NCI-H524 (cell line): ENCODE data around the gene ACP5.

Experiments used
- DNase-seq, 2 experiments: peaks; one replicate each; lab custom pipeline; 2025; lab: John Stamatoyannopoulos, UW

Gene ACP5

DNA sequence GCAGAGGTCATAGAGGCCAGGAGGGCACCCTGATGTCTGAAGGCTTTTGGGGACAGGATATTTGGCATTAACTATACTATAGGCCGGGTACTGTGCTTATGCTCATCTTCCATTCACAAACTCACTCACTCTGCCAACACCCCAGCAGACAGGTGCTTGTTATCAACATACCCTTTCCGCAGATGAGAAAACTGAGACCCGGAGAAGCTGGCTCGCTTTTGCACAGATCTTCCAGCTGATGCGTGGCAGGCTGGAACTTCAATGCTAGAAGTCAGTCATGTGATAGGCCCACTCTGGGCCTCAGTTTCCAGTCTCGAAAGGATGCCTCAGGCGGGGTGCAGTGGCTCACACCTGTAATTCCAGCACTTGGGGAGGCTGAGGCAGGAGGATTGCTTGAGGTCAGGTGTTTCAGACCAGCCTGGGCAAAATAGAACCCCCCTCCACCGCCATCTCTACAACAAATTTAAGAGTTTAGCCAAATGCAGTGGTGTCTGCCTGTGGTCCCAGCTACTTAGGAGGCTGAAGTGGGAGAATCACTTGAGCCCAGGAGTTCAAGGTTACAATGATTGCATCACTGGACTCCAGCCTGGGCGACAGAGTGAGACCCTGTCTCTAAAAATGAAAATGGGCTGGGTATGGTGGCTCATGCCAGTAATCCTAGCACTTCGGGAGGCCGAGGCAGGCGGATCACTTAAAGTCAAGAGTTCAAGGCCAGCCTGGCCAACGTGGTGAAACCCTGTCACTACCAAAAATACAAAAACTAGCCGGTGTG is 29.3 kb downstream of the ACP5 start:
- no peak for DNase-seq

DNA sequence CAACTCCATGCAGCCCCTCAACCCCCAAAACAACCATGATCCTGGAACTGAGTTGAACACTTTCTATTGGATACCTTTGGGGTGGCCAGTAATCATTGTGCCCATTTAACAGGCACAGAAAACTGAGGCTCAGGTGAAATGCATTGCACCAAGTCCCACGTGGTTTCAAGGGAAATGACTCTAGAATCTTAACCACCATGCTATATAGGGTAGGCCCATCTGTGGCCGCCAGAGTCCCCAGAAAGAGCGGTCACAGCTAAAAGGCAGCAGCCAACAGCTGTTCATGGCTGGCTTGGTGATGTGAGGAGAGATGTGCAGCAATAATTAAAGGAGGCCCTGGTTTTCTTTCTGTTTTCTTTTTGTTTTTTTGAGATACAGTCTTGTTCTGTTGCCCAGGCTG is 36.2 kb downstream of the ACP5 start:
- DNase-seq: peak in 1 of 2 experiments; percentile 25

- no peak for DNase-seq
These were observed 36.8 kb downstream of the ACP5 start for GRCh38 chr19:11540645-11541044.

- DNase-seq: no peak
These were observed 37.7 kb downstream of the ACP5 start for GRCh38 chr19:11539495-11540365.

GRCh38 chr19:11538232-11539036 is 39.0 kb downstream of the ACP5 start, which contains the start of gene CNN1:
CNN1 (plus strand) TSS chr19:11538851; CDS start chr19:11538928, 77 bp downstream.
- DNase-seq: no peak

DNA sequence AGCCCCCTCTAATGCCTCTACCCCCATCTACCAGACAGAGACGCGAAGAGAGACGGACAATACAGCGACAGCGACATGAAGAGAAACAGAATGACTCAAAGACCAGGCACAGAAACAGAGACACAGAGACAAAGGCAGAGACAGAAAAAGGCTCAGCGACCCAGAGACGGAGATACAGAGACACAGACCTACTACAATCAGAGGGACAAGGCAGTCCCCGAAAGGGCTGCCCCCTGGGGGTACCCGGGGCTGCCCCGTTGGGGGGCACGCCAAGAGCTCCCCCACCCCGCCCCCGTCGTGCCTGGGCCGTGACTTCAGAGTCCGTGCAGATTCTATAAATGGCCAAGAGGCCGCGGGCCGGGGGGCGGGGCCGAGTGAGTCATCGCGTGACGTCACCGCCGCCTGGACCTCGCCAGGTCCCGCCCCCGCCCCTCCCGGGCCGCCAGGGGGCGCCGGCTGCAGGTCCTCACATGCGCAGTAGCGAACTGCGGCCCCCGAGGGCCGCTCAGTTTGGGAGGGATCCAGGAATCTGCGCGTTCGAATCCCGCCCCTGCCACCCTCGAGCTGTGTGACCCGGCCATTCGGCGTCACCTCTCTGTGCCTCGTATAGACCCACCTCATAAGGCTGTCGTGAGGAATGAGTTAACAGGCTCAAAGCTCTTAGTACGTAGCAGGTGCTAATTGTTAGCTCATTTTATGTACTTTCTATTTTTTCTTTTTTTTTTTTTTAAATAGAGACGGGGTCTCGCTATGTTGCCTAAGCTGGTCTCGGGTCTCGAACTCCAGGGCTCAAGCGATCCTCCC is 41.5 kb downstream of the ACP5 start:
- DNase-seq: peak; percentile 58 to 76

DNA sequence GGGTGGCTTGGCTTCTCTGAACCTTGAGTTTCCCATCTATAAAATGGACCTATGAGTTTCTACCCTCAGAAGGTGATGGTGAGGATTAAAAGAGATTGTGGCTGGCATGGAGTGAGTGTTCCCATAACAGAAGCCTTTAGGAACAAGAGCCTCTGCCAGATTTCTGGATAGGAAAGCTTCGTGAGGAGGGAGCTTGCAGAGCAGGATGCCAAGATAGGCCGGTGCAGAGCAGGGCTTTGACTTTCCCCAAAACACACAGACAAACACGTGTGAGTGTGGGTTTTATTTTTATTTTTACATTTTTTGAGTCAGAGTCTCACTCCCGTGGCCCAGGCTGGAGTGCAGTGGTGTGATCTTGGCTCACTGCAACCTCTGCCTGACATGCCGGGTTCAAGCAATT is 42.5 kb downstream of the ACP5 start:
- DNase-seq: no peak

- no peak for DNase-seq
These were observed 42.9 kb downstream of the ACP5 start for GRCh38 chr19:11534538-11534937.

DNA sequence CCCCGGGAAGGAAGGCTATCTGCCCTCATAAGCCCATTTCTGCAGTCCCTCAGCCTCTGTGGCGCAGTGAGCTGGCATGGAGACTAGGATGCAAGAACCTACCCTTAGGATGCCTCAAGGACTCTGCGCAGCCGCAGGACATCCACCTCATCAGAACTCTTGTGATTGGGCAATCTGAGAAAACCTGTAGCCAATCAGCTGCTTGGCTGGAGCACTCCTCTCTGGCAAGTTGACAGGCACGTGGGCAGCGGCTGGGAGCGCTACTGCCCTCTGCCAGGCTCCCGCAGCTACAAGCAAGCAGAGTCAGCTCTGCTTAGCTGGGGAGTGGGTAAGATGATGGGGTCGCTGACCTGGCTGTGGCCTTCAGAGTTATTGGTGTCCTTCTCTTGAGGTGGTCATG is 47.0 kb downstream of the ACP5 start:
- peak; percentile 98 to 99 for DNase-seq

- peak; percentile 99 for DNase-seq
These were observed 48.7 kb downstream of the ACP5 start, which contains the start of gene ECSIT for GRCh38 chr19:11528551-11529341. ECSIT (minus strand) TSS chr19:11529134; CDS start chr19:11519170, 9,964 bp downstream.
